Activated effector memory CD4-positive, alpha-beta T cell treated with Interleukin-2 at 50 U/mL for 16 hours (primary cell): ENCODE results near the gene ACSM4.

Source experiments
- DNase-seq: peaks from one replicate; pipeline ENCODE4 v3.0.0-alpha.2; 2020

ACSM4 gene

DNA sequence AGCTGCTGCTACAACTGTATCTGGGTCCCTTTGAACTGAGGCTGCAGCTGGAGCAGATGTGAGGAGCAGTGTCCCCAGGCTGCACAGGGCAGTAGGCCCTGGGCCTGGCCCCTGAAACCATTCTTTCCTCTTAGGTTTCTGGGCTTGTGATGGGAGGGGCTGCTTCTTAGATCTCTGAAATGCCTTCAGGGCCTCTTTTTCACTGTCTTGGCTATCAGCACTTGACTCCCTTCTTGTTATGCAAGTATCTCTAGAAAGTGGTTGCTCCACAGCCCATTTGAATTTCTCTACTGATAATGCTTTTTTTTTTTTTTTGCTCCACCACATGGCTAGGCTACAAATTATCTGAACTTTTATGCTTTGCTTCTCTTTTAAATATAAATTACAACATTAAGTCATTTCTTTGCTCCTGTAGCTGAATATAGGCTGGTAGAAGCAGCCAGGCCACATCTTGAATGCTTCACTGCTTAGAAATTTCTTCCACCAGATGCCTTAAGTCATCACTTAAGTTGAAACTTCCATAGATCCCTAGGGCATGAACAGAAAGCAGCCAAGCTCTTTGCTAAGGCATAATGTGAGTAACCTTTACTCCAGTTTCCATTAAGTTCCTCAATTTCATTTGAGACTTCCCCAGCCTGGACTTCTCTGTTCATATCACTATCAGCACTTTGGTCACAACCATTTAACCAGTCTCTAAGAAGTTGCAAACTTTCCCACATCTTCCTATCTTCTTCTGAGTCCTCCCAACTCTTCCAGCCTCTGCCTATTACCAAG, 41.1 kb downstream of the ACSM4 start:
- DNase-seq = no peak

DNA sequence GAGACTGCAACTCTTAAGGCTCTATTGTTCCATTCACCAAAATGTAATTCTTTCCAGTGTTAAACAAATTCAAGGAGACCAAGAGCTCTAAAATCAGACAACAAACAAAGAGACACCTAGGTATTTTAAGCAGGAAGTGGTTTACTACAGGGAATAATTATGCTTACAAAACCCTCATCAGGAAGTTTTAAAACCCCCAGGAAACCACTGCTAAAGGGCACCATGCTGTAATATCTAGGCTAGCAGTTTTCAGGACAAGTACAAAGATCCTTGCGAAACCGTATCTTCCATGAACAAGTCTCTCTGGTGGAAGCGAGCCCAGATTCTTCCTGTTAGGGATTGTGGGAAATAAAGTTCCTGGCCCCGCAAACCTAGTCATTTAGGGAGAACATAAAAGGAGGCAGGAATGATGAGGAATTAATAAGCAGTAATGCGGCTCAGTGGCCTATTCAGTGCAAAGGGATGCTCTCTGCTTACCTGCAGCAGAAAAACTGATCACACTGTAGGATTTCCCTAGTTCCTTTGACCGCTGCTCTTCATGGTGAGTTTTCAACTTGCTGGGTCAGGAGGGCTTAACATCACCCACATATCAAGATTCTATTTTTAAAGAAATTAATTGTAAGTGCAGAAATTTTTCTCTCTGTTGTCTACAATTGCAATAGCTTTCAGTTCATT, 42.8 kb downstream of the ACSM4 start:
- no peak for DNase-seq

DNA sequence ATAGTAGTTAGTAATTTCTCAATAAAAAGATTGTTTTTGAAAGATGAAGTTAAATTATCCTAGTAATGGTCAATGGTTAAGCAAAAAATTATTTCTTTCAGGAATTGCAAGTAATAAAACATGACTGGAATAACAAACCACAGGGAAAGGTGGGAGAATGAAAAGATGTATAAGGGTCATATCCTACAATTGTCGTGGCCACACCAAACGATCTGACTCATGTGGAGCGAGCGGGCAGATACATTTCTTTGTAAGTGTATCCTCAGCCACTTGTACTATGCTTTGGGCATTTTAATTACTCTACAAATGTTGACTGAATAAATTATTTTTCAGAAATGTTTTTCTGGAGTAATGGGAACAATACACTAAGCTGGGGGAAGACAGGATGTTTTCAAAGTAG, 45.5 kb downstream of the ACSM4 start:
- DNase-seq = no peak

DNA sequence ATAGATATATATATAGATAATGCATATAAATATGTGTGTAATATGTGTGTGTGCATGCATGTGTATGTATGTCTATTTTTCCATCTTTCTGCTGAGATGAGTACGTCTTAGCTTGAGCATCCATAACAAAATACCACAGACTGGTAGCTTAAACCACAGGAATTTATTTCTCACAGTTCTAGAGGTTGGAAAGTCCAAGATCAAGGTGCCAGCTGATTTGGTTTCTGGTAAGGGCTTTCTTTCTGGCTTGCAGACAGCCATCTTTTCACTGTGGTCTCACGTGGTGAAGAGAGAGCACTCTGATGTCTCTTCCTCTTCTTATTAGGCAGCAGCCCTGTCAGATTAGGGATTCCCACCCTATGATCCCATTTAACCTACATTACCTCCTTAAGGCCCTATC, 47.3 kb downstream of the ACSM4 start:
- DNase-seq = no peak

DNA sequence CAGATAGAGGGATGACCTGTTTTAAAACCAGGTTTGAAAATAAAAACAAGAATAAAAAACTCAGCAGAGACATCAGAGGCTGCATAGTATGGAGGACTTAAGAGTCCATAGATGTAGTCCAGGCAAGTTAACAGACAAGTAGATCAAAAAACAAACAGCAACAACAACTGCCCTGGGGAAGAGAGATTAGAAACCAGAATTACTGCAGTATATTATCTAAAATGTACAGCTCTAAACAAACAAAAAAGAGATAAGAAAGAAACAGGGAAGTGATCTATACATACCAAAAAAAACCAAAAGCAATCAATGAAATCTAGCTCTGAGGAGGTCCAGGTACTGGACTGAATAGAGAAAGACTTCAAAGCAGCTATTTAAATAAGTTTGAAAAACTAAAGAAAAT, 48.8 kb downstream of the ACSM4 start:
- DNase-seq = no peak

- DNase-seq = no peak
Observed at GRCh38 chr12:7354529-7354928, 50.7 kb downstream of the ACSM4 start.

DNA sequence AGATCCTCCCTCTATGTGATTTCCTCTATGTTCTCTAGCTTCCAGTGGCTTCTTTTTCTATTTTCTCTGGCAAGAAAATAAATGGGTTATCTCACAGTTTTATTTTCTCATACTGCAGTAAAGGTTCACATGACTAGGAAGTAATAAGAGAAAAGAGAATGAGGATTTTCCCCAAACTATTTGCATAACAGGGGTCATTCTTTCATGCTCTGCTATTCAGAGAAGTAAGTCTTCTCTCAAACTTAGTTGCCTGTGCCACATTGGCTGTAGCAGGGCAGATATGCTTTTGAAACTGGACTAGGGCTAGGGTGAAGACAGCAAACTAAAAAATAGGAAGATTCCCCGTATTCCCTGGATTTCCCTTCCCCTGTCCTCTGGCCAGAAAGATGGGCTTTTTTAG, 57.4 kb downstream of the ACSM4 start:
- no peak for DNase-seq

DNA sequence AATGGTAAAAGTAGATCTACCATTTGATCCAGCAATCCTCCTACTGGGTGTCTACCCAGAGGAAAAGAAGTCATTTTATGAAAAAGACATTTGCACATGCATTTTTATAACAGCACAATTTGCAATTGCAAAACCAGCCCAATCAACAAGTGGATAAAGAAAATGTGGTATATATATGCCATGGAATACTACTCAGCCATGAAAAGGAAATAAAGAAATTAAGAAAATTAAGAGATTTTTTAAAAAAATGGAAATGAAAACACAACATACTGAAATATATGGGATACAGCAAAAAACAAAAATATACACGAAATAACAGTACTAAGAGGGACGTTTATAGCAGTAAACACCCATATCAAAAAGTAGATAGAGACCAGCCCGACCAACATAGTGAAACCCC, 58.9 kb downstream of the ACSM4 start:
- no peak for DNase-seq

GRCh38 chr12:7369274-7369729, 65.4 kb downstream of the ACSM4 start:
- DNase-seq = no peak

DNA sequence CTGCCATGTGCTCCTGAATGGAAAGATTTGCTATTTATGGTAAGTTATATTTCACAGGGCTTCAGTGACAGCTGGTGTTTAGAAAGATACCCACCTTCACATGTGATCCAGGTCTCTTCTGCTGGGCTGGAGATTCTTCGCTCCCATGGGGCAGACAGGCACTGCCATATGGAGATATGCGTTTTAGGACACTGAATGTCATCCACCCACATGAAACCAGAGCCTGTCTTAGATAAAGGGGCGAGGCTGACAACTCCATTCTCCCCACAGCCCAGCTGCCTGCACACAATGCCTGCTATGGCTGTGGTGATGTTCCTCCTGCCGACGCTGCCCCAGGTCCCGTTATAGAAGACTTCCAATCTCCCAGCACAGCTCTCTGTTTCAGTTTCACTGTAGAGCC, 69.4 kb downstream of the ACSM4 start:
- no peak for DNase-seq

- no peak for DNase-seq
Observed at GRCh38 chr12:7374423-7375144, 70.7 kb downstream of the ACSM4 start.

GRCh38 chr12:7375145-7375543, 71.3 kb downstream of the ACSM4 start:
- DNase-seq = no peak

DNA sequence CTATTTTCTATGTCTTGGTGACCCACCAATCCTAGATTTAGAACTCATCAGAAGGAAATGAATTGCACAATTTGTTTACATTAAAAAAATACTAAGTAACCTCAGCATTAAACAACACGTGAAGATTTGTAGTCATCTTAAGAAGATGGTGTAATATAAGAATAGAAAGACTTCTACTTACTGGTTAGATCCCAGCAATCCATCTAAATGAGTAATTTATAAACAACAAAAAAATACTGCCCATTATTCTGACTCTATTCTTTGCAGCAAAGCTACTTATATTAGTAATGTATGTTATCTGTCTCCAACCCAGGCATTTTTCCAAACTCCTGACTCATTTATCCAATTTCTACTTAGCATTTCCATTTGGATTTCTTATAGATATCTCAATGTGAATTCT, 72.3 kb downstream of the ACSM4 start:
- DNase-seq = no peak
